Measurements from ENCODE around the gene ATP9B. TPM values are rescaled to one million over a fixed set of nuclear protein-coding genes. Genes with fewer than 3 reads are reported as not detected.

Gene ATP9B
- total and polyA plus RNA-seq, 2 donors, result 14.9 to 19.3 TPM

GRCh38 chr18:79302120-79302519 lies 232.9 kb downstream of the ATP9B start:
- 98% methylated on average over 15 of the region's 15 CpGs for WGBS

GRCh38 chr18:79305911-79306310 lies 236.7 kb downstream of the ATP9B start:
- 96% methylated on average over 9 of the region's 9 CpGs for WGBS
- peaks cover 28 to 36% of the 10 kb centered on the region in 2 donors for H3K36me3 ChIP-seq (ENCODE audit: control insufficient read depth in 2 of 2, insufficient read depth in 2 of 2, low read length in 1 of 2)
- no peak overlapping the region for H3K4me3 ChIP-seq (ENCODE audit: low read length in 2 of 2)
- H3K4me1 ChIP-seq (ENCODE audit: control insufficient read depth in 2 of 2, insufficient read depth in 2 of 2, low read length in 2 of 2), result no peaks in the 10 kb centered on the region
- no peak overlapping the region for H3K27ac ChIP-seq (ENCODE audit: low read depth in 1 of 2, low read length in 1 of 2)
- H3K9me3 ChIP-seq (ENCODE audit: control insufficient read depth in 2 of 2, insufficient read depth in 1 of 2, low read length in 1 of 2), result no peaks in the 10 kb centered on the region
- H3K27me3 ChIP-seq (ENCODE audit: control insufficient read depth in 2 of 2, insufficient read depth in 1 of 2, low read length in 1 of 2), result no peaks in the 10 kb centered on the region
- DNase-seq (ENCODE audit: low read depth in 6 of 9, low spot score in 9 of 9), result no peak

More at GRCh38 chr18:79302120-79302519, 232.9 kb downstream of the ATP9B start:
- Histone ChIP-seq H3K9me3 (ENCODE audit: control insufficient read depth in 2 of 2, insufficient read depth in 1 of 2, low read length in 1 of 2) (no peaks in the 10 kb centered on the region), H3K27me3 (ENCODE audit: control insufficient read depth in 2 of 2, insufficient read depth in 1 of 2, low read length in 1 of 2) (no peaks in the 10 kb centered on the region), H3K4me1 (ENCODE audit: control insufficient read depth in 2 of 2, insufficient read depth in 2 of 2, low read length in 2 of 2) (no peaks in the 10 kb centered on the region), H3K36me3 (ENCODE audit: control insufficient read depth in 2 of 2, insufficient read depth in 2 of 2, low read length in 1 of 2) (peaks cover 19 to 23% of the 10 kb centered on the region in 2 donors), H3K4me3 (ENCODE audit: low read length in 2 of 2) (no peak overlapping the region), H3K27ac (ENCODE audit: low read depth in 1 of 2, low read length in 1 of 2) (no peak overlapping the region)
- no peak for DNase-seq (ENCODE audit: low read depth in 6 of 9, low spot score in 9 of 9)

GRCh38 chr18:79309614-79310358 lies 240.6 kb downstream of the ATP9B start:
- Histone ChIP-seq H3K27ac (ENCODE audit: low read depth in 1 of 2, low read length in 1 of 2) (no peak overlapping the region), H3K9me3 (ENCODE audit: control insufficient read depth in 2 of 2, insufficient read depth in 1 of 2, low read length in 1 of 2) (no peaks in the 10 kb centered on the region), H3K4me3 (ENCODE audit: low read length in 2 of 2) (no peak overlapping the region), H3K36me3 (ENCODE audit: control insufficient read depth in 2 of 2, insufficient read depth in 2 of 2, low read length in 1 of 2) (peaks cover 23 to 42% of the 10 kb centered on the region in 2 donors), H3K27me3 (ENCODE audit: control insufficient read depth in 2 of 2, insufficient read depth in 1 of 2, low read length in 1 of 2) (no peaks in the 10 kb centered on the region), H3K4me1 (ENCODE audit: control insufficient read depth in 2 of 2, insufficient read depth in 2 of 2, low read length in 2 of 2) (no peaks in the 10 kb centered on the region)
- 96% methylated on average over 11 of the region's 11 CpGs for WGBS
- DNase-seq (ENCODE audit: low read depth in 6 of 9, low spot score in 9 of 9), result no peak

GRCh38 chr18:79314838-79315388 lies 245.7 kb downstream of the ATP9B start:
- Histone ChIP-seq H3K36me3 (ENCODE audit: control insufficient read depth in 2 of 2, insufficient read depth in 2 of 2, low read length in 1 of 2) (peaks cover 0 to 25% of the 10 kb centered on the region in 2 donors), H3K9me3 (ENCODE audit: control insufficient read depth in 2 of 2, insufficient read depth in 1 of 2, low read length in 1 of 2) (peaks cover 0 to 5% of the 10 kb centered on the region in 2 donors), H3K27ac (ENCODE audit: low read depth in 1 of 2, low read length in 1 of 2) (no peak overlapping the region), H3K4me3 (ENCODE audit: low read length in 2 of 2) (no peak overlapping the region), H3K4me1 (ENCODE audit: control insufficient read depth in 2 of 2, insufficient read depth in 2 of 2, low read length in 2 of 2) (no peaks in the 10 kb centered on the region), H3K27me3 (ENCODE audit: control insufficient read depth in 2 of 2, insufficient read depth in 1 of 2, low read length in 1 of 2) (no peaks in the 10 kb centered on the region)
- no peak for DNase-seq (ENCODE audit: low read depth in 6 of 9, low spot score in 9 of 9)
- WGBS, result 93% methylated on average over 12 of the region's 12 CpGs

- H3K36me3 ChIP-seq (ENCODE audit: control insufficient read depth in 2 of 2, insufficient read depth in 2 of 2, low read length in 1 of 2), result peaks cover 0 to 19% of the 10 kb centered on the region in 2 donors
- H3K4me3 ChIP-seq (ENCODE audit: low read length in 2 of 2), result no peak overlapping the region
- H3K4me1 ChIP-seq (ENCODE audit: control insufficient read depth in 2 of 2, insufficient read depth in 2 of 2, low read length in 2 of 2), result no peaks in the 10 kb centered on the region
- no peaks in the 10 kb centered on the region for H3K27me3 ChIP-seq (ENCODE audit: control insufficient read depth in 2 of 2, insufficient read depth in 1 of 2, low read length in 1 of 2)
- over 99% methylated on average over 2 of the region's 2 CpGs for WGBS
- H3K27ac ChIP-seq (ENCODE audit: low read depth in 1 of 2, low read length in 1 of 2), result no peak overlapping the region
- no peak for DNase-seq (ENCODE audit: low read depth in 6 of 9, low spot score in 9 of 9)
- peaks cover 0 to 5% of the 10 kb centered on the region in 2 donors for H3K9me3 ChIP-seq (ENCODE audit: control insufficient read depth in 2 of 2, insufficient read depth in 1 of 2, low read length in 1 of 2)
Observed at GRCh38 chr18:79315596-79315995, 246.4 kb downstream of the ATP9B start.

GRCh38 chr18:79317703-79318102 lies 248.5 kb downstream of the ATP9B start:
- Histone ChIP-seq H3K4me3 (ENCODE audit: low read length in 2 of 2) (no peak overlapping the region), H3K27me3 (ENCODE audit: control insufficient read depth in 2 of 2, insufficient read depth in 1 of 2, low read length in 1 of 2) (no peaks in the 10 kb centered on the region), H3K36me3 (ENCODE audit: control insufficient read depth in 2 of 2, insufficient read depth in 2 of 2, low read length in 1 of 2) (peaks cover 2 to 13% of the 10 kb centered on the region in 2 donors), H3K9me3 (ENCODE audit: control insufficient read depth in 2 of 2, insufficient read depth in 1 of 2, low read length in 1 of 2) (peaks cover 0 to 5% of the 10 kb centered on the region in 2 donors), H3K4me1 (ENCODE audit: control insufficient read depth in 2 of 2, insufficient read depth in 2 of 2, low read length in 2 of 2) (no peaks in the 10 kb centered on the region), H3K27ac (ENCODE audit: low read depth in 1 of 2, low read length in 1 of 2) (no peak overlapping the region)
- no peak for DNase-seq (ENCODE audit: low read depth in 6 of 9, low spot score in 9 of 9)
- WGBS, result 96% methylated on average over 2 of the region's 2 CpGs

- no peak overlapping the region for H3K4me3 ChIP-seq (ENCODE audit: low read length in 2 of 2)
- DNase-seq (ENCODE audit: low read depth in 6 of 9, low spot score in 9 of 9), result no peak
- 65% methylated on average over 9 of the region's 9 CpGs for WGBS
- H3K4me1 ChIP-seq (ENCODE audit: control insufficient read depth in 2 of 2, insufficient read depth in 2 of 2, low read length in 2 of 2), result no peaks in the 10 kb centered on the region
- H3K36me3 ChIP-seq (ENCODE audit: control insufficient read depth in 2 of 2, insufficient read depth in 2 of 2, low read length in 1 of 2), result peaks cover 2 to 13% of the 10 kb centered on the region in 2 donors
- no peaks in the 10 kb centered on the region for H3K27me3 ChIP-seq (ENCODE audit: control insufficient read depth in 2 of 2, insufficient read depth in 1 of 2, low read length in 1 of 2)
- peaks cover 0 to 5% of the 10 kb centered on the region in 2 donors for H3K9me3 ChIP-seq (ENCODE audit: control insufficient read depth in 2 of 2, insufficient read depth in 1 of 2, low read length in 1 of 2)
- H3K27ac ChIP-seq (ENCODE audit: low read depth in 1 of 2, low read length in 1 of 2), result no peak overlapping the region
Observed at GRCh38 chr18:79318142-79318673, 249.0 kb downstream of the ATP9B start.

- Histone ChIP-seq H3K9me3 (ENCODE audit: control insufficient read depth in 2 of 2, insufficient read depth in 1 of 2, low read length in 1 of 2) (peaks cover 0 to 5% of the 10 kb centered on the region in 2 donors), H3K4me1 (ENCODE audit: control insufficient read depth in 2 of 2, insufficient read depth in 2 of 2, low read length in 2 of 2) (no peaks in the 10 kb centered on the region), H3K27me3 (ENCODE audit: control insufficient read depth in 2 of 2, insufficient read depth in 1 of 2, low read length in 1 of 2) (no peaks in the 10 kb centered on the region), H3K36me3 (ENCODE audit: control insufficient read depth in 2 of 2, insufficient read depth in 2 of 2, low read length in 1 of 2) (peaks cover 2 to 9% of the 10 kb centered on the region in 2 donors), H3K4me3 (ENCODE audit: low read length in 2 of 2) (no peak overlapping the region), H3K27ac (ENCODE audit: low read depth in 1 of 2, low read length in 1 of 2) (no peak overlapping the region)
- DNase-seq (ENCODE audit: low read depth in 6 of 9, low spot score in 9 of 9), result no peak
- WGBS, result 93% methylated on average over 15 of the region's 15 CpGs
Observed at GRCh38 chr18:79320216-79320850, 251.1 kb downstream of the ATP9B start.
